CD4-positive, alpha-beta T cell treated with Interleukin-15 for 4 hours (primary cell): ENCODE measurements around the gene RPGR.

Experiments used
- DNase-seq: peaks from one replicate; pipeline ENCODE4 v3.0.0-alpha.2; 2020; ENCODE audit warnings: low spot score

The RPGR gene

DNA sequence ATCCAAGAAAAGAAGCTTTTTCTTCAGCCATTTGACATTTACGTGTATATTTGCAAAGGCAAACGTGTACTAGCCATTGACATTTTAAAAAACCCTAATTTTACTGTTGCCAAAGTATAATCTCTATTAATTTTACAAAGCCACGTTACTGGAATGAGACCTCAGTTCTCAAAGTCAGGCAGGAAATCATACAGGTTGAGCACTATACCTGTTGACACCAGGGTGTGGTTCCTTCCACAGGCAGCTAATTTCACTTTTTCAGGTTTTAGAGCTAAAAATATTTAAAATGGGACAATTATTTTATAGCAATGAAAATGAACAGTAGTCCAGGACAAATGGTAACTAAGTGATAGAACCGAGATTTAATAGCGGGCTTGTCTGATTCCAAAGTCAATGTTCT lies 6.5 kb downstream of the RPGR start:
- DNase-seq: no peak

DNA sequence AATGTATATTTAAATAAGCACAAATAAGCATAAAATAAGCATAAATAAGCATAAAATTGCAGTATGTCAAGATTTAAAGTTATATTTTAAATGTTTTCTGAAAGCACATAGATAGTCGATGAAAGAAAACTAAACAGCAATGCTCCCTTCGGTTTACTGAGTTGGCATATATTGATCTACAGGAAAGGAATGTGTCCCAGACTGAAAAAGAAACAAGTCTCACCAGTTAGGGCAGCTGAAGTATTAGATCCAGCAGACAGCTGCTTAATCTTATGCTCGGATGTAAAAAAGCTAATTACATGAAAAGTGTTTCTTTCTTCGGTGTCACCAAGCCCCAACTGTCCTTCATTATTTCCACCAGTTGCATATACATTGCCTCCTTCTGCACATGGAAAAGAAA lies 8.7 kb downstream of the RPGR start:
- no peak for DNase-seq

DNA sequence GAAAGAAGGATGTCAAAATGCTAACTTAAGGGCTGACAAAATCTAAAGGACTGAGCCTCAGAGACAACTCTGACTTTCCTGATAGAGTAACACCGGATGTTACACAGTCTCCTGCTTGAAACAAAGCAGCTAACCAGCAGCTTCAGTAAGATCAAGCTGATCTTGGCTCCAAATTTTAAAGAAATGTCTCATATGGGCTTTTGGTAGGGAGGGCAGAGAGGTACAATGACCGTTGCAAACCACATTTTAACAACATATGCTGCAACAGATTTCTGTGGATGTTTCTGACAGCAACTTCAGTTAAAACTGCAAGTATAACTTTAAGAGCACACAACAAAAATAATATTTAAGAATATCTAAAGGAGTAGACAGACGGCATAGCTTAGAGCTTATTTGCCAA lies 9.1 kb downstream of the RPGR start:
- no peak for DNase-seq

DNA sequence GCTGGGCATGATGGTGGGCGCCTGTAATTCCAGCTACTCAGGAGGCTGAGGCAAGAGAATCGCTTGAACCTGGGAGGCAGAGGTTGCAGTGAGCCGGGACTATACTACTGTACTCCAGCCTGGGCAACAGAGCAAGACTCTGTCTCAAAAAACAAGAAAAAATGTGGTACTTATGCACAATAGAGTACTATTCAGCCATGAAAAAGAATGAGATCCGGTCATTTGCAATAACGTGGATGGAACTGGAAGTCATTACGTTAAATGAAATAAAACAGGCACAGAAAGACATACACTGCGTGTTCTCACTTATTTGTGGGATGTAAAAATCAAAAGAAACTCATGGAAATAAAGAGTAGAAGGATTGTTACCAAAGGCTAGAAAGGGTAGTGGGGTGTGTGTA lies 12.1 kb downstream of the RPGR start:
- DNase-seq: no peak

DNA sequence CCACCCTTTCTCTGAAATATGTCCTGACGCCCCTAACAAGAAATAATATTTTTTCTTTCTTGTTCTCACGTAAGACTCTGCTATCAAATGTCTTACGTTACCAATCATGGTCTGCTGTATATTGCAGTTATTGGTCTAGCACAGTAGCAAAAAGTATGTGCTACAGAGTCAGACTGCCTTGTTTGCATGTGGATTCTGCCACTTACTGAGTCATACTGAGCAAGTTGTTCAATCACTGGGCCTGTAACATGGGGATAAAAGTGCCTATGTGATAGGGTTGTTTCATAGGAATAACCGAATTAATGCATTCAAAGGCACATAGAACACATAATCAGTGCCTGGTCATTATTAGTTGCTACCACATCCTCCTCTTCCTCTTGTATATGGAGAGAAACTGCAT lies 14.1 kb downstream of the RPGR start:
- no peak for DNase-seq

DNA sequence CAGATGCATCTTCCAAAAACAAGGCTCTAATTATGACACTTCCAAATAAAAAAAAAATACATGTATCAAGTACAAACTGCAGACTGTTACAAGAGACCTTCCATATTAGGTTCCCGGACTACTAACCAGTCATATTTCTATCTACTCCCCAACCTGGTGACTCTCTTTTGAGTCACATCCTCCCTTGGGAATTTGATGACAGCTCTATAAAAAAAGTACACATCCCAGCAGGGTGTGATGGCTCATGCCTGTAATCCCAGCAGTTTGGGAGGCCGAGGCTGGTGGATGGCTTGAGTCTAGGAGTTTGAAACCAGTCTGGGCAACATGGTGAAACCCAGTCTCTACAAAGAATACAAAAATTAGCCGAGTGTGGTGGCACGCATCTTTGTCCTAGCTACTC lies 14.9 kb downstream of the RPGR start:
- no peak for DNase-seq

DNA sequence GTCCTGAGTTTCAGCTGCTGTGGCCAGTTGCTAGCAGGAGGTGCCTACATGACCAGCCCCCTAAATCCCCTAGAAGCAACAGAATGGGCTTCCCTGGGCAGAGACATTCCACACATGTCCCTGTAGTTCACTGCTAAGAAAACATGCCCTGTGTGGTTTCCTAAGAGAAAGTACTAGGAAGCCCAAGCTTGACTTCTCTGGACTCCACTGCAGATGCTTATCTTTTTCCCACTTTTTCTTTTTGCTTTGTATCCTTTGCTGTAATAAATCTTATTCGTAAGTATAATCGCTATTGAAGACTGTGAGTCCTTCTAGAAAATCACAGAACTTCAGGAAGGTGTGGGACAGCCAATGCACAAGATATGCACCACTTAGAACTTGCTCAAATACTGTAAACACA lies 15.6 kb downstream of the RPGR start:
- no peak for DNase-seq

DNA sequence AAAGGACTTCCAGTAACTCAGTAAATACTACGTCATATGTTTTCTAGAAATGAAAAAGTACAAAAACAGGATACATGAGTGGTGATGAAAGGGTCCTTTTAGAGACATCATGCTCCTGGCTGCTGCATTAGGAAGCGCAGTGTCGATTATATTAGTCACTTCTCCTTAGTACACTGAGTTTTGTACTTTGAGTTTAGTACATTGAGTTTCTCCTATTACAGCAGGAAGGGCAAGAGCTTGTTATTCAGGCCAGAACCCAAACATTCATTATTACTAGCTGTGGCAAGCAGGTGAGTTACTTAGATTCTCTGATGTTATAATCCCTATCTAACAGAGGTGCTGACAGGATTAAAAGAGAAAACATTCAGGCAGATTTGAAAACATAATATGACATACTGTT lies 21.3 kb downstream of the RPGR start:
- no peak for DNase-seq

DNA sequence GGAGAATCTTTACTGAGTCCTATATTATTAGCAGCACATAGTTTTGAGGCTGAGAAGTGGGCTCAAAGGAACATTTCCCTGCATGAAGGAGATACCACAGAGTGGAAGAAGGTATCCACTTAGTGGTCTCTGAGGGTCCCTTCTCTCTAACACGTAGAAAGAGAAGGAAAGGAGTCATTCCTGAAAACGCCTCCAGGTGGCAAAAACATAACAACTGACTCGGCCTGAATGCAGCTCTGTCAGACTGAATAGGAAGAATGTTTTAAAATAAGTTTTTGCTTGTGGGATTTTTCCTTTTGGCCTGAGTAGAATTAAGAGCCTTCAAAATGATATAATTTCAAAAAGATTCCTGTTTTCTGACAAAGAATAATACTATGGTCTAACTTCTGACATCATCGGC lies 23.3 kb downstream of the RPGR start:
- no peak for DNase-seq

DNA sequence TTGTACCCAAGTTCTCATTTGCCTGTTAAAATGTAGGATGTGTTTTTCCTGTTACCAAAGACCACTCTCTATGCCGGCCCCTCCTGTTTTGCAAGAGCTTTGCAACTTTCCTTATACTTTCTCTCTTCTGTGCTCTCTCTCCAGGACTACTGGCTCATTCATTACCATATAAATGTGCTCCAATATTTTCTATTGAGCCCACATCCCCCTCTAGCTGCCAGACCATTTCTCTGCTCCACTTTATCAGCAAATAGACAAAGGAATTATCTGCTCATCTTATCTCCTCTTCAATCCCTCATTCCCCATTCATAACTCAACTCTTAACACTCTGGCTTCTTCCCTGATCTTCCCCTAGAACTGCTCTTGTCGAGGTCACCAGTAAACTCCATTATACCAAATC lies 33.6 kb downstream of the RPGR start:
- no peak for DNase-seq

DNA sequence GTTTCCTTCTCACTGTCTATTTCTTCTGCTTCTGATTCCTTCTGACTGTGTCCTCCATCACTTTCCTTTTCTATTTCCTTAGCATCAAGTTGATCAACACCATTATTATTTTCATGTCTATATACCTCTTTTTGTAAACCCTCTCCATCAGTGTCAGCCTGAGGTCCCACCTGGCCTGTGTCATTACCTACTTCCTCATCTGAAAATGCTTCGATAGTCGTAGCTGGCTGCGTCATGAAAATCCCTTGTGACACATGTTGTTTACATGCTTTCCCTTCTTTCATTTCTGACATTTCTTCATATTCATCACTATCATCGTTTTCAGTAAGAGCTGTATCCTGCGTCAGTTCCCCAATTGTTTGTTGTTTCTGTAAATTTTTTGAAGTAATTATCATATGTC lies 39.6 kb downstream of the RPGR start:
- DNase-seq: no peak

DNA sequence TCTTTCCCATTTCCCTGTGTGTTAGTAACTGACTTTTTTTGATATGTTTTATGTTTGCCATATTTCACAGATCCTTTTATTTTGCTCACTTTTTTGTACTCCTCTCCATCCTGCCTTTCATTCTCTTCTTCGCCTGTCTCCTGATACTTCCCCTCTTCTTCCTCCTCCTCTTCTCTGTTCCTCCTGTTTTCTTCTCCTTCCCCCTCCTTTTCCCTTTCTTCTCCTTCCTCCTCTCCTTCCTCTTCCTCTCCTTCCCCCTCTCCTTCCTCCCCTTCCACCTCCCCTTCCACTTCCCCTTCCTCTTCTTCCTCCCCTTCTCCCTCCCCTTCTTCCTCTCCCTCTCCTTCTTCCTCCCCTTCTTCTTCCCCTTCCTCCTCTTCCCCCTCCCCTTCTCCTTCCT lies 41.7 kb downstream of the RPGR start:
- DNase-seq: no peak

DNA sequence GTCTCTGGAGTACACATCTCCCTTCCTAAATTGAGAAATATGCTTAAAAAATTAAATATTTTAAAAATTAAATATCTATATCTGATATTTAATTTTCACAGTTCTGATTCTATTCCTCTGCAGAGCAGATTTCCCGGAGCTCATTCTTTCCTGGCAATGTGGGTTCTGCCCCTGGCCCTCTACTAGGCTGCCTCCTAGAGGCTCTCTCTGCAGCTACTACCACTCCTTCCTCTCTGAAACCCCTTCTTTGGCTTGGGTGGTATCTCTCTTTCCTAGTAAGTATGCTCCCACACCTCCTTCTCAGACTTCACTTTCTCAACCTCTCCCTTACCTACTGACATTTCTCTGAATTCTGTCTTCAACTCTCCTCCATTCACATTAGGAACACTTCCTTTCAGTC lies 45.3 kb downstream of the RPGR start:
- no peak for DNase-seq

DNA sequence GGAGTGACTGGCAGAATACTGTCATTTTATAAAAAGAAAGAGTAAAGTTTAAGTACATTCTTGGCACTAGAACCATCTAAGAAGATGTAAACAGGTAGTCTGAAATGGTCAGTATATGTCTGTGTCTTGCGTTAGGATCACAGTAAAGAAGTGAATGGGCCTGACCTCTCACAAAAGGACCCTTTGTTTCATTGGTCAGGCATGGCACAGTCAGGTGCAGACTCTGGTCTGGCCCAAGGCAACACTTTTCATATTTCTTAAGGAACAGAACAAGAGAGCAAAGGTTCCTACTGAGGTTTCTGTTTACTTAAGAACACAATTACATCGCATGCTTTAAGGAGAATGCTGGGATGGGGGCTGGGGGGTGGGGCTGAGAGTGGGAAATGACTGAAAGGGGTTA lies 48.1 kb downstream of the RPGR start:
- no peak for DNase-seq

DNA sequence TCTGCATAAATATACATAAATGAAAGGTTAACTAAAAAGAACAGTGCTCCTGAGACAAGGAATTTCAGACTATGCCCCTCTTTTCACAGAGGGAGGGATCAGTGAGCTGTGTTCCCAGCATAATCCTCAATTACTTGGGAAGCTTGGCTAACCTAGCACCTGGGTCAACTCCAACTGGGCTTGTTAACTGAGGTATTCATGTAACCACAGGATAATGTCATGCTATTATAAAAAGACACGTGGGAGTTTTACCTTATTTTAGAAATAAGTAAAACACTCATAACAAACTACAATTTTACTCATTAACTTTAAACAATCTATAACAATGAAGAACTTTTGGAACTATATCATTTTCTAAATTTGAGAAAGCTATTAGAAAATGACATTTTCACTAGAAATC lies 48.6 kb downstream of the RPGR start:
- DNase-seq: no peak

DNA sequence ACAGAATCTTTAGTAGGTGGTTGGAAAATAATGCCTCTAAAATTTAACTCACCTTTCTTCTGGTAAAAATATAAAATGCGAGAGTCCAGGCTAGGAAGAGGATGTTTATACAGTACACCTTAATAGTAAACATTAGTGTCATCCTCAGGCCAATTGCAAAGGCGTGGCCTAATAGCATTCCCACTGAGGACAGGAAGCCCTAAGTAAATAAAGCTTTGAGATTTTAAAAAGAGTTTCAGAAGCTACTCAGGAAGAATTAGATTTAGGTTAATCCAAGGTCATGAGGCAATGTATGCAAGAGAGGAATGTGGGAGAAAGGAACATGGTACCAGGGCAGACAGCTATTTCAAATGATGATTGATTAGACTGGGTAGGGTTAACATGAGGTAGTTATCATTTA lies 49.5 kb downstream of the RPGR start:
- DNase-seq: no peak

DNA sequence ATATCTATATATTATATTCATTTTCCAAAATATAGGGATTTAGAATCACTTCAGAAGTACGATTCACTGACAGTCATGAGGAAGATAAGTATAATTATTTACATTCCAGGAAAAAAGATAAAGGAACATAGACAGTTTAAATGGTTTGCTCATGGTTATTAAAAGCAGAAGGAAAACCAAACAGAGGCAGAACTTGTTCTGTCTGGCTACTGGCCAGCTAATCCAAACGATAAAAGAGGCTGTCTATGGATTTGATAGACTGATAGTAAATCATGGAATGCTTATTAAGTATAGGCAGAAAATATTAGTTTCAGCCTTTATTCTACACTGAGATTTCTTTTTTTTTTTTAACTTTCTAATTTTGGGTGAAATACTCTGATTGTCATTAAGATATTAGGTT lies 50.2 kb downstream of the RPGR start:
- no peak for DNase-seq

DNA sequence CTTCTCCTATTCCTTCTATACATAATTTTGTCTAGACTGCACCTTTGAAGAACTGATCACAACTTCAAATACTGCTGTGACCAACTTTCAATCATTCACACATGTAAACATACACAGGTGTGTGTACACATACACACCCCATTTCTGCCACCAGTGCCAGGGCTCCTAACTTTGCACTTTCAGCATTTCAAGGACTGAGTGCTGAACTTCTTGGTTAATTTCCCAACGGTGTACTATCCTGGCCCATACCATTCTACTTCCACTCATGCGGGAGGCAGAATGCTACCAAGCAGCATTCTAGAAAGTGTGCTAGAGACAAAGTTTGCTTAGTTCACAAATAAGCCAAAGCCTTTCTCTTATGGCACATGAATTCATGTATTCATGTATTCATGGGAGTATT lies 51.2 kb downstream of the RPGR start:
- no peak for DNase-seq

DNA sequence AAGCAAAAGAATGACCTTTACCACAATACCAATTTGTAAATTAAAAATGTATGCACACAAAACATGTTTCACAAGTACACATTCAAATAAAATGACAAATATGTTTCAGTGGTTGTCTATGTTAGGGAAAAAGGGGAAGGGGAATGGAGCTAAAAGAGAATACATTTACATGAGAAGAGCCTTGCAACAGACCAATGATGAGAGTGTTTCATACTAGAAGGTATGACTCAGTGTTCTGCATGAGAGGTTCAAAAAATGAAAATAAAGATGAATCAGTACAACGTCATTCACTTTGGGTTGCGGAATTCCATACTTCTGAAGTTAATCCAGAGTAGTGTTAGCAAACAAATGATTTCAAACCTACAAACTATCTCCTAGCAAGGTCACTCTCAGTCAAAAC lies 51.7 kb downstream of the RPGR start:
- DNase-seq: no peak

DNA sequence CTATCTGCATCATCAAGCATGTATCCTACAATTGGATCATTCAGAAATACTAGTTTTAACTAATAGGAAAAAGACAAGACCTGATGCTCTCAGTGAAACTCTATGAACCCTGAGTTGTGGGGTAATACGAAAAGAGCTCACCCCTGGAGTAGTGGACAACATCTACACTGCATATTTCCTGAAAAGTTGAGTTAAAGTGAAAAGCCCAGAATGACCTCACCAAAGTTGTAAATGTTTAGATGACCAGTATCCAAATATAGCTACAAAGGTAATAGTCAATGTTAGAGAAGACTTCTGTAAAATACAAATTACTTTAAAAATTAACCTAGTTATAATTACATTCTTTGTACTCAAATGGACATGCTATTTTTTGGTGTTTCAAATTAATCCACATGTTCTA lies 53.9 kb downstream of the RPGR start:
- no peak for DNase-seq

DNA sequence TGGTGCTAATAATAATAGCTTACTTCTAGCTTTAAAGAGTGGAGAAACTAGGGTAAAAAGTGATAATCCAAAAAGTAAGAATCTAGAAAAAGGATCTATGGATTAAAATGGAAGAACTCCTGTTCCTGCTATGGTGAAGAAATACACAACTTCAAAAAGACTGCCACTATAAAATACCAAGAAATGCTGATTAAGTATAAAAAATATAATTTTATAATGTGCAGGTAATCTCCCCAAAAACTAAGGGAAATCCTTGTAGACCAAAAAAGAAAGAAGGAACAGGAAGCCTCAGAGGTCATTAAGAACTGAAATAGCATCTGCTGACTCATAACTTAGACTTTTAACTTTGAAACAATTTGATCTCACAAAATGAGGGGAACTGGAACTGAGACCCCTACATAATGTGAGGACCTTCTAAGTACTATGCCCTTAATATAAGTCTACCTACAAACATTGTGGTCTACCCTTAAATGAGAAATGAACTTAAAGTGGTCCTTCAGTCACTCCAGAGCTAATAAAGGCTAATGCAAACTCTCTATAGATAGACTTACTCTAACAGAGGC lies 56.1 kb downstream of the RPGR start:
- DNase-seq: no peak

DNA sequence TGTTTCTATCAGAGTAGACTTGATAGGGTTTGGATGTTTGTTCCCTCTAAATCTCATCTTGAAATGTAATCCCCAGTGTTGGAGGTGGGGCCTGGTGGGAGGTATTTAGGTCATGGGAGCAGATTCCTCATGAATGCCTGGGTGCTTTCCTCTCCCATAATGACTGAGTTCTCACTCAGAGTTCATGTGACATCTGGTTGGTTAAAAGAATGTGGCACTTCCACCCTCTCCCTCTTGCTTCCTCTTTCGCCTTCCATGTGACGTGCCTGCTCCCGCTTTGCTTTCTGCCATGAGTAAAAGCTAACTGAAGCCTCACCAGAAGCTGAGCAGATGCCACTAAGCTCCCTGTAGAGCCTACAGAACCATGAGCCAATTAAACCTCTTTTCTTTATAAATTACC lies 59.3 kb downstream of the RPGR start:
- DNase-seq: no peak

DNA sequence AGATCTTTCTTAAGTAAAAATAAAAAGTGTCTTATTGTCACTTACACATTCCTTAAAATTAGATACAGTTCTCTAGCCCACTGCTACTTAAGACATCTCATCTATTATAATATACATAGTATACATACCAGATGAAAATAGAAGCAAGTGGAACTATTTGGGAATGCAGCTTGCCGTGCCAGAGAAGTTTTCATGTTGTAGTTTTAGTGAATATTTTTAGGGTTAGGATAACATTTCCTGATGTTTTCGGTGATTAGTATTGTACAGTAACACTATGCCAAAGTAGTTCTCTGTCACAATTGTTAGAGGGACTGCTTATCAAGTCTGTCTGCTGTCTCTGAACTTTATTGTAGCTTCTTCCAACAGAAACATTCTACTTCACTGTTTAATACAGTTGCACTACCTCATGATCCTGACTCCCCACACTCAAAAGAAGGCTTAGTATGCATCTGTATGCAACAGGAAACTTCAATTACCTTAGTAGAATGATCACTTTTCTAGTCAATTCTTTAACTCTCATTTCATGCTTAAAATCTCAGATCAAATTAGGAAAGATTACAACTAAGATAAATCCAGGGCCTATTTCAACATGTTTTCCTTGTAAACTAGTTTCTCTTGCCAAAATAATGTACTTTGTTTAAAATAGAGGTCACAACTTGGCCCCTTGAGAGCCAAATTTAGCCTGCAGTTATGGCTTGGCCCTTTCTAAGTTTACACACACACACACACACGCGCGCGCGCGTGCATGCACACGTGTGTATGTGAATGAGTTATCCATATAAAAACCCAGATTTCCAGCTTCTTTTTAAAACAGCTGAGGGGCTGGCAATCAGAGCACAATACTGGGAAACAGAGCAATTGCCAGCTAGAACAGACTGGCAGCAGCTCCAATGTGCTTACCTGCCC lies 64.3 kb downstream of the RPGR start:
- DNase-seq: no peak

DNA sequence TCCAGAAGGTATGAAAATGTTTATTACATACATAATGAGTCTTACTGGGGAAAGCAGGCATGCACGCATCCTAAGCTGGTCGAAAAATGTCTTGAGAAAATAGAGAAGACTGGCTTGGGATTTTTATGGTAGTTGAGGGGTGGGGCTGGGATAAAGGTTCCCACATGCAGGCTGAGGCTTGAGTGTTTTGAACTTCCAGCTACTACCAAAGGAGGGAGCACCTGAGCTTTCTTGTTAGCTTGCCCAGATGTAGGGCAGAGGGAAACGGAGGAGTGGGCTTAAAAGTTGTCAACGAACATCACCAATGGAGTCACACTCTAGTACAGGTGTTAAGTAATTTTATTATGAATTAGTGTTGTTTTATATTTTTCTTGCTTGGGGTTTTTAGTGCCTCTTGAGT lies 67.1 kb downstream of the RPGR start:
- DNase-seq: no peak
